ENCODE data around the gene MCRS1. TPM values are rescaled to one million over a fixed set of nuclear protein-coding genes. Genes with fewer than 3 reads are reported as not detected.
A peak's percentile ranks its signal among the peaks of the same experiment; 100 is the strongest.

The MCRS1 gene
- polyA plus RNA-seq, 1 donor from 2014 or later: 57.3 TPM

GRCh38 chr12:49587174-49587908, 19.4 kb upstream of the MCRS1 start:
- Mint-ChIP-seq H3K9me3 (peaks cover 0 to 7% (median 0%) of the 10 kb centered on the region in 3 donors), H3K27ac (no peak overlapping the region), H3K27me3 (no peaks in the 10 kb centered on the region), H3K4me1 (no peaks in the 10 kb centered on the region), H3K4me3 (no peak overlapping the region), H3K36me3 (peaks cover 9% of the 10 kb centered on the region)

- Mint-ChIP-seq H3K27me3 (no peaks in the 10 kb centered on the region), H3K27ac (peak overlapping the region in 1 of 3 donors; percentile 74), H3K4me1 (peaks cover 0 to 4% (median 4%) of the 10 kb centered on the region in 3 donors), H3K36me3 (peaks cover 8% of the 10 kb centered on the region), H3K9me3 (peaks cover 0 to under 1% (median 0%) of the 10 kb centered on the region in 3 donors), H3K4me3 (no peak overlapping the region)
These were observed 17.8 kb upstream of the MCRS1 start for GRCh38 chr12:49585477-49586459.

DNA sequence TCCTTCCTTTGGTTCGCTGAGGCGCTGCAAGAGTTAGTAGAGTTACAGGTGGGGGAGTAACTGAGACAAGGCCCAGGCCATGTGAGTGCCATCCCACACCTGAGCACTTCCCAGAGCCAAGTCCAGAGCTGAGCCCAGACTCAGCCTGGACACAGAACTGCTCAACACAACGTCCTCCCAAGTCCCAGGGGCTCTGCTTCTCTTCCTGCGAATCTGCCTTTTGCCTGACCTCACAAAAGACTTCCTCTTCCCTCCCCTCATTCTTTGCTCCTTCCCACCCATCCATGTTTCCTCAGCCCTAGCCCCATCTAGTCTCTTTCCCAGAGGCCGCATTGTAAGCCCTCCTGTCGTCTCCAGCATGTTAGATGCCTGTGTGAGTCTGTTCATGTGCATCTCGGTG, 16.6 kb upstream of the MCRS1 start:
- Mint-ChIP-seq H3K4me3 (no peak overlapping the region), H3K27me3 (no peaks in the 10 kb centered on the region), H3K36me3 (peaks cover 4% of the 10 kb centered on the region), H3K4me1 (peaks cover 0 to 8% (median 6%) of the 10 kb centered on the region in 3 donors), H3K27ac (no peak overlapping the region), H3K9me3 (no peaks in the 10 kb centered on the region)

DNA sequence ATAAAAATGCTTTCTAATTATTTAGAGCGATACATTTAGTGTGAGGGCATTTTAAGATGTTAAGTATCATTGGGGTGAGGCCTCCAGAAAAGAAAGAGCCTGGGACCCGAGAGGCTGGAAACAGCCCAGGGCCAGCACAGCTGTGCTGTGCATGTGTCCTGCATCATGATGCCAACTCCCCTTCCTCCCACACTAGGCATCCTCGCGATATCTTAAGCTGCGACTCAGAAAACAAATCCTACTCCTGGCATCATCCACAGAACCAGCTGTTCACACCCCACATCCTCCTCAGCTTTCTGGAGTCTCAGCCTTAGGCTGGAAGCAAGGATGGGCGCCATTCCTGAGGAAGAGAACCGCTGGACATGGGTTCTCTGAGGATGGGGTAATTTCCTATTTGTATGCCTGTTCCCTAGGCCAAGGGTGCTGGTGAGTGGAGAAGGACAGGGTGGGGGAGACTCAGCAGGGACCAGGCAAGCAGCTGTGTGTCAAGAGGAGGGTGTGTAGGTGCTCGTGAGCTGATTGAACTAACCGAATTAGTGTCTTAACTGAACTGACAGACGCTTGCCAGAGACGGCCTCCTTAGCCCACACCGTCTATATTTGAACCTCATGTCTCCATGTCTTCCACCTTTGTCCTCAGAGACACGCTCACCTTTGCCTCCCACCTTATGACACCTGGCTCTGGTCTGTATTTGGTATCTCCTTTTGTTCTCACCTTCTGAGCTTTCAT, 15.6 kb upstream of the MCRS1 start:
- Mint-ChIP-seq H3K36me3 (peaks cover 4% of the 10 kb centered on the region), H3K27ac (no peak overlapping the region), H3K9me3 (no peaks in the 10 kb centered on the region), H3K4me1 (peaks cover 0 to 9% (median 8%) of the 10 kb centered on the region in 3 donors), H3K27me3 (no peaks in the 10 kb centered on the region), H3K4me3 (no peak overlapping the region)

DNA sequence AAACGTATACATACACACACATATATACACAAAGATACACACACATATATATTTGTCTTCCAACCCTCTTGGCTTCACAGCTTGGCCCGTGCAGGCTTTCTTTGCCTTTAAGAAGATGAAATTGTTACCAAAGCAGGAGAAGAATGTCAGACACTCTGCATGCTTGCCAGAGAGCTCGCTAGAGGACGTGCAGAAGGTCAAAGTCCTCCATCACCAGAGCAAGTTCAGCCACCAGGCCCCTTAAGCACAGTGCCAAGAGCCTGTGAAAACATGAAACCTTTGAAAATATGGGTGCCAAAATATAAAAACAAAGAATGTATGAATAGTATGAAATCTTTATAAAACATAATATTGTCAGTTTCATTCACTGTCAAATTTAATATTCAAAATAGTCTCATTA, 14.9 kb upstream of the MCRS1 start:
- Mint-ChIP-seq H3K27me3 (no peaks in the 10 kb centered on the region), H3K4me3 (no peak overlapping the region), H3K4me1 (peaks cover 0 to 9% (median 8%) of the 10 kb centered on the region in 3 donors), H3K27ac (no peak overlapping the region), H3K36me3 (peaks cover 4% of the 10 kb centered on the region), H3K9me3 (no peaks in the 10 kb centered on the region)

DNA sequence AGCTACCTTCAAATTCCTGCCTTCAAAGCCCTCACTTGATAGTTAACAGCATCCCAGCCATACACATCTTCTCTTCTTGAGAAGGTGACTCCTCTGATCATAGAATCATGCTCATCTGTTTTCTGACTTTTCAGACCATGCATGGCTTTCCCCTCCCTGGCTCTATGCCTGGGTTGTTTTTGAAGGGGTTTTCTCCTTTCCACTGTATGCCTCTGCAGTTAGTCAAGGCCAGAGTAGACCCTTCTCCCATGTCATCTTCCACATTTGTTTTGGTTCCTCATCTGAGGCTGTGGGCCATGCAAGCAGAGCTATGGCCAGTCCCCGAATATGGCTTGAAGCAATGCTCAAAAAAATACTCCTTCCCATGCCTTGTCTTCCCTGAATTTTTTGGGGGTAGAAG, 14.3 kb upstream of the MCRS1 start:
- Mint-ChIP-seq H3K4me3 (no peak overlapping the region), H3K27ac (no peak overlapping the region), H3K4me1 (peaks cover 0 to 9% (median 8%) of the 10 kb centered on the region in 3 donors), H3K36me3 (peaks cover 4% of the 10 kb centered on the region), H3K27me3 (no peaks in the 10 kb centered on the region), H3K9me3 (no peaks in the 10 kb centered on the region)

DNA sequence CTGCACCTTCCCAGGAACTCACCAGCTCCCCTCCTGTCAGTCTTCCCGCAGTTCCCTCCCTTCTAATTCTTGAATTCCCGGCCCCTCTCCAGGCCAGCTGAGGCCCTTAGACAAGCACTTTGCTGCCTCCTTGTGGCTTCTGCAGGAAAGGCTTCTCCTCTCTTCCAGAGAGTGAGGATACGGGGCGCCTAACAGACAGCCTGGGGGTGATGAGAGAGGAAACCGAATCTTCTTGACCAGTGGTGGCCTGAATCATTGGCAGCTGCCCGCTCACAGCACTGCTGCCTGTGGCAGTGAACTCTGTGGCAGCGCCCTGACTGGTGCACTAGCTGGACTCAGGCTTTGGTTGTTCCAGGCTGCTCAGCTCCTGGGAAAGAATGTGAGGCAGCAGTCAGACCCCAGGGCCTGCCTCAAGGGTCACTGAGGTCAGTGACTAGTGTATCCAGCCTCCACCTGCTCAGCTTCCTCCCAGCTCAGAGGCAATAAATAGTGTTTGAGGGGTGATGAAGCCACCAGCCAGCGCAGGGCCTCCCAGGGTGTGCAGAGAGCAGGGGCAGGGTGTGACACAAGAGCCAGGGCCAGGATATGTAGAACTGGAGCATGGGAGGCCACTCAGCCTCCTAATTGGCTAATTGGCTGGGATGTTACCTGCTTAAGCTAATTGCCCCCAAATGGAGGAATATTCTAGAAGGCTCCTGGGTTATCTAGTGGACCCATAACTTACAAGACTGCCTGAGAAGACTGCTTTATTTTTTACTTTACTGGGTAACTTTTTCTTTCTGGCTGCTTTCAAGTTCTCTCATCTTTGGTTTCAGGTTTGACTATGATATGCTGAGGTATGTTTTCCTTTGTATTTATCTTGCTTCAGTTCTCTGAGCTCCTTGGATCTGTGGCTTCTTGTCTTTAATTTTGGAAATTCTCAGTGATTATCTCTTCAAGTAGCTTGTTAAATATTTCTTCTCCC, 12.9 kb upstream of the MCRS1 start:
- Mint-ChIP-seq H3K4me3 (peak overlapping the region in 1 of 4 donors; percentile 52), H3K9me3 (no peaks in the 10 kb centered on the region), H3K27me3 (no peaks in the 10 kb centered on the region), H3K36me3 (peaks cover 4% of the 10 kb centered on the region), H3K4me1 (peaks cover 0 to 9% (median 8%) of the 10 kb centered on the region in 3 donors), H3K27ac (peak overlapping the region in 1 of 3 donors; percentile 11)

DNA sequence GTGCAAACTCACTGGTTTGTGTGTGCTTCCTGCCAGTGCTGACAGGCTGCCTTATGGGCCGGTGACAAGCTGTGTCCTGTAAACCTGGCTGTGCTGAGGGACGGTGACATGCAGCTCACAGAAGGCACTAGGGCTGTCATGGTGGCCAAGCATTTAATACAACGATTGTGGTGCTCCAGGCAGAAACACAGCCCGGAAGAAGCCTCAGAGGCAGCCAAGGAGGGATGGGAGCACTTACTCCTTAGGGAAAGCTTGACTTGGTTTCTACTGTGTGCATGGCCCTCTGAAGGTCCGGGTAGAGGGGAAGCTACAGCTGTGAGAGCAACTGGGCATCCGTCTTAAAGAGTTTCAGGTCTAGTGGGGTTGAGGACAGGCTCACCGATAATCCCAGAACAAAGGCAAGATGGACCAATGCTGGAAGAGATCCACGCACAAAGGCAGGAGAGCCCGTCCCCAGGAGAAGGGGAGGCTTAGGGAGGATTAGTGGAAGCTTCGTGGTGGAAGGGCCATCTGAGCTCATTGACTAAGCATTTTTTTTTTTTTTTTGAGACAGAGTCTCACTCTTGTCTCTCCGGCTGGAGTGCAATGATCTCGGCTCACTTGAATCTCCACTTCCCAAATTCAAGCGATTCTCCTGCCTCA, 10.7 kb upstream of the MCRS1 start:
- Mint-ChIP-seq H3K27me3 (no peaks in the 10 kb centered on the region), H3K27ac (no peak overlapping the region), H3K4me3 (no peak overlapping the region), H3K36me3 (peaks cover 2% of the 10 kb centered on the region), H3K9me3 (no peaks in the 10 kb centered on the region), H3K4me1 (peaks cover 0 to 9% (median 8%) of the 10 kb centered on the region in 3 donors)

DNA sequence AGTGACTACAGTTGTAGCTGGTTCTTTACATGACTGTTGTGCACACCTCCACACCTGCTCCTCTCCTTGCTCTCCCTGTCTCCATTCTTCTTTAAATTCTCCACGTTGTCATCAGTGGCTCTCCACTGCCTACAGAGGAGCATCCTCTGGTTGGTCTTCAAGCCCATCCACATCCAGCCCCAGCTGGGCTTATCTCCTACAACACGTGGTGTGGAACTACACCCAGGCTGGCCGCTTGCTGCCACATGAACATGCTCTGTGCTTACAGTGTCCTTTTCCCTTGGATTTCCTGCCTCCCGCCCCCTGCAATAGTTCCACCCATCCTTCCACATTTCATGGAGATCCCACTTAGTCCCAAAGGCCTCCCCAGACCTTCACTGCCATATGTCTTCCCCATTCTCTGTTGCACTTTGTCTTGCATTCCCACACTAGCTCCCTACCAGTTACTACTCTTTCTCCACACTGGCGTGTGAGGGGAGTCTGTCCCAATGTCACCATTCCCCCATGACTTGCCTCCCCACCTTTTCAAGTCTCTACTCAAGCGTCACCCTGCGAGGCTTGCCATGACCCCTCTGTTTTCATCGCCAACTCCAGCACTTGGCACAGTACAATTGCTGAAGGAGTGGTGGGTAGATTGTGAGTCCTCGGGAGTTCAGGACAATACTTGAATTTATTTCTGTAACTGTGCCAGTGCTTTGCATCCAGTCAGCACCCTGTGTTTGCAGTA, 9.8 kb upstream of the MCRS1 start:
- Mint-ChIP-seq H3K27ac (no peak overlapping the region), H3K27me3 (no peaks in the 10 kb centered on the region), H3K4me1 (peaks cover 0 to 9% (median 8%) of the 10 kb centered on the region in 3 donors), H3K4me3 (peak overlapping the region in 1 of 4 donors; percentile 69), H3K9me3 (no peaks in the 10 kb centered on the region), H3K36me3 (peaks cover 2% of the 10 kb centered on the region)

GRCh38 chr12:49568442-49569162, 660 bp upstream of the MCRS1 start:
- H3K36me3 Mint-ChIP-seq: peaks cover 2% of the 10 kb centered on the region
- peak overlapping the region; percentile 93 to 100 (median 100) for H3K27ac Mint-ChIP-seq
- H3K27me3 Mint-ChIP-seq: no peaks in the 10 kb centered on the region
- no peaks in the 10 kb centered on the region for H3K9me3 Mint-ChIP-seq
- H3K4me3 Mint-ChIP-seq: peak overlapping the region; percentile 98 to 99 (median 98)
- peaks cover 21 to 31% (median 27%) of the 10 kb centered on the region in 3 donors for H3K4me1 Mint-ChIP-seq

- peak overlapping the region; percentile 98 to 99 (median 98) for H3K4me3 Mint-ChIP-seq
- no peaks in the 10 kb centered on the region for H3K27me3 Mint-ChIP-seq
- peaks cover 2% of the 10 kb centered on the region for H3K36me3 Mint-ChIP-seq
- no peaks in the 10 kb centered on the region for H3K9me3 Mint-ChIP-seq
- peaks cover 21 to 31% (median 27%) of the 10 kb centered on the region in 3 donors for H3K4me1 Mint-ChIP-seq
- H3K27ac Mint-ChIP-seq: peak overlapping the region; percentile 93 to 100 (median 100)
These were observed 686 bp downstream of the MCRS1 start for GRCh38 chr12:49567302-49567610.

GRCh38 chr12:49566361-49566760, 1.6 kb downstream of the MCRS1 start:
- no peaks in the 10 kb centered on the region for H3K9me3 Mint-ChIP-seq
- H3K4me1 Mint-ChIP-seq: peaks cover 19 to 27% (median 27%) of the 10 kb centered on the region in 3 donors
- peak overlapping the region in 3 of 4 donors; percentile 5 to 99 (median 40) for H3K4me3 Mint-ChIP-seq
- no peaks in the 10 kb centered on the region for H3K27me3 Mint-ChIP-seq
- no peak overlapping the region for H3K27ac Mint-ChIP-seq
- H3K36me3 Mint-ChIP-seq: no peaks in the 10 kb centered on the region
